NCI-H526 (cell line): ENCODE data around the gene KRTAP4-12.
A peak's percentile ranks its signal among the peaks of the same experiment; 100 is the strongest.
"Not testable (repeated sequence)": the region's sequence is repeated elsewhere in the genome, so short reads cannot be mapped to it uniquely, and the experiment has no call there.

Experiments used
- DNase-seq, 2 experiments: peaks; one replicate each; lab custom pipeline; 2025; lab: John Stamatoyannopoulos, UW

The KRTAP4-12 gene

DNA sequence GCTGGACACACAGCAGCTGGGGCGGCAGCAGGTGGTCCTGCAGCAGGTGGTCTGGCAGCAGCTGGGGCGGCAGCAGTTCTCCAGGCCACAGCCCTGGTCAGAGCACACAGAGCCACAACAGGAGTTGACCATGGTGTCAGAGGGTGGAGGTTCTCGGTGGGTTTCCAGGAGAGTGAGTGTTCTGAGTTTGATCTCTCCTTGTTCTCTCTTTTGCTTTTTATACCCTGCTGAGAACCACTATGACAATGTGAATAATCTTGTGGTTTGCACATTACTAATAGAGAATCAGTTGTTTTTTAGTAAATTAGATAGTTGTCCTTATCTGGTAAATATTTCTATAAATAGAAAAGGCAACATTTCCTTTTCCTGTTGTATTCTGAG, at the start of gene KRTAP4-12:
Gene KRTAP4-12, minus strand, starts transcription at position 192 of the 381 bp plus-strand sequence. Its CDS starts 60 bp downstream, at position 132.
- DNase-seq, result not testable (repeated sequence)

GRCh38 chr17:41171886-41172285, 47.9 kb upstream of the KRTAP4-12 start:
- DNase-seq, result no peak

DNA sequence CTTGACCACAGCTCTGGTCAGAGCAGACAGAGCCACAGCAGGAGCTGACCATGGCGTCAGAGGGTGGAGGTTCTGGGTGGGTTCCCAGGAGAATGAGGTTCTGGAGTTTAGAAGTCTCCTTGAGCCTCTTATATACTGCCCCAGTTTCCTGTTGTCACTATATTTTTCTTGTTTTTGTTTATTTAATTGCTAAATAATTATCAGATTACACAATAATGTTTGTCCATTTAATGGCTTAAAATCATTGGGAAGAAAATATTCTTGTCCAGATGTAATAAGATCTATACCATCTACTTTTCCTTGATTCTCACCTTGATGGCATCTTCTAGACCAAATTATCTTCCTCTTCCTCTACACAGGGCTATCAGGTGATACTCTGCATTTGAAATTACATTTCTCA, 44.1 kb upstream of the KRTAP4-12 start, which contains the start of gene KRTAP4-3:
Gene KRTAP4-3, minus strand, starts transcription at position 101 of the 400 bp plus-strand sequence. Its CDS starts 49 bp downstream, at position 52.
- no peak for DNase-seq

DNA sequence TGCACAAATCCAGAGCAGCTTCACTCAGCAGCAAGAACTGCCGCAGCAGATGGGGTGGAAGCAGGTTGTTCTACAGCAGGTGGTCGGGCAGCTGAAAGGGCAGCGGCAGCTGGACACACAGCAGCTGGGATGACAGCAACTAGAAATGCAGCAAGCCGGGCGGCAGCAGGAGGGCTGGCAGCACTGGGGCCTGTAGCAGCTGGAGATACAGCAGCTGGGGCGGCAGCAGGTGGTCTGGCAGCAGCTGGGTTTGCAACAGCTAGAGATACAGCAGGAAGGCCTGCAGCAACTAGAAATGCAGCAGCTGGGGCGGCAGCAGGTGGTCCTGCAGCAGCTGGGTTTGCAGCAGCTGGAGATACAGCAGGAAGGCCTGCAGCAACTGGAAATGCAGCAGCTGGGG, 43.6 kb upstream of the KRTAP4-12 start:
- DNase-seq, result no peak

DNA sequence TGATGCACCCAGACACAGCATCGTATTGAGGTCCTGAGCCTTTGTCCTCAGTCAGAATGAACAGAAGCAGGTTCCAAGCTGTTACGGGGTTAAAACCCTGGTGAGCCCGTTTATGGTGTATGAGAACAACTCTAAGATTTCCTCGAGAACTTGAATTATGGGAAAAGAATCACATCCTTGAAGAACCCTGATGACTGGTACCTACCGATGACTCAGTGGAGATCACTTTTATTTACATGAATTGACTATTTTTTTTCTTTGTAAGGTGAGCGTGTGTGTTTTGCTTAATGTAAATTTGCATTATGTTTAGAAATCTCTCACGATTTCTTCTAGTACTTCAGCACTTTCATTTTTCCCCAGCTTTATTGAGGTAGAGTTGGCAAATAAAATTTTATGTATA, 39.8 kb upstream of the KRTAP4-12 start:
- no peak for DNase-seq

- no peak for DNase-seq
Observed at GRCh38 chr17:41160648-41161047, 36.7 kb upstream of the KRTAP4-12 start, which contains the start of gene KRTAP4-4. Gene KRTAP4-4, minus strand, starts transcription at chr17:41160748. Its CDS starts 57 bp downstream, at chr17:41160691.

- DNase-seq, result not testable (repeated sequence)
Observed at GRCh38 chr17:41160190-41160589, 36.2 kb upstream of the KRTAP4-12 start.

- DNase-seq, result peak in 1 of 2 experiments; percentile 30
Observed at GRCh38 chr17:41153856-41154255, 29.9 kb upstream of the KRTAP4-12 start.

- no peak for DNase-seq
Observed at GRCh38 chr17:41151525-41151924, 27.5 kb upstream of the KRTAP4-12 start.

DNA sequence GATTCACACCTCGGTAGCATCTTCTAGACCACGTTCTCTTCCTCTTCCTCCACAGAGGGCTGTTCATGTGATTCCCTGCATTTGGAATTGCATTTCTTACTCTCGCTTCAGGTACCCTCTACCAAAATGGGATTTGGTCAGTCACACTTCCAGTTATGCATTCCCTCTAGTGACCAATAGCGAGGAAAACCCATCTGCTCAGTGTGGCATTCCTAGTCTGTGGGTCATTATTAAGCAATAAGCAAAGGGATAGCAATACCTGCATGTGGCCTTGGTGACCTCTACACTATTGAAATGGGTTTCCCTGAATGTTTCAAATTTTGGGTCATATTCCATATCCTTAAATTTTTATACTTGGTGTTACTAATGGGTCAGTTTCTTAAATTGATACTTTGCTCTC, 26.0 kb upstream of the KRTAP4-12 start:
- no peak for DNase-seq

DNA sequence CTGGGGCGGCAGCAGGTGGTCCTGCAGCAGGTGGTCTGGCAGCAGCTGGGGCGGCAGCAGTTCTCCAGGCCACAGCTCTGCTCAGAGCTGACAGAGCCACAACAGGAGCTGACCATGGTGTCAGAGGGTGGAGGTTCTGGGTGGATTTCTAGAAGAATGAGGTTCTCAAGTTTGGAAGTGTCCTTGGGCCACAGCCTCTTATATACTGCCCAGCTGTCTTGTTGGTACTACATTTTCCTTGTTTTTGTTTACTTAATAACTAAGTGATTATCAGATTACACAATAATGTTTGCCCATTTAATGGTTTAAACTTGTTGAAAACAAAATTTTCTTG, 25.6 kb upstream of the KRTAP4-12 start, which contains the start of gene KRTAP4-5:
Gene KRTAP4-5, minus strand, starts transcription at position 174 of the 334 bp plus-strand sequence. Its CDS starts 58 bp downstream, at position 116.
- DNase-seq, result no peak

- DNase-seq, result not testable (repeated sequence)
Observed at GRCh38 chr17:41148971-41149651, 25.1 kb upstream of the KRTAP4-12 start.

GRCh38 chr17:41147531-41148204, 23.7 kb upstream of the KRTAP4-12 start:
- no peak for DNase-seq

DNA sequence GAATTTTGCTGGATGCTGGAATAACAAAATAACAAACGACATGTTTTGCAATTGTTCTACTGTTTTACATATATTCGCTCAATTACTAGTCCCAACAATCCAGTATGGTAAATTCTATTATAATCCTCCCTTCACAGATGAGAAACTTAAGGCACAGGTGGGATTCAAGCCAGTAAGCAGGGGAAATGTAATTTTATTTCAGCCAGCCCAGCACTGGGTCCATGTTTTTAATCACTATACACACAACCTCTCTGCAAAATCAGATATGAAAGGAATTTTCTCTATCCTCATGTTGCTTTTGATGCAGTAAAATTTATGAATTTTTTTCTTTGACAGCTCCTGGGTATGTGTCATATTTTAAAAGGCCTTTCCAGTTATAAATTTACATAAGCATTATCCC, 21.3 kb upstream of the KRTAP4-12 start:
- DNase-seq, result no peak

DNA sequence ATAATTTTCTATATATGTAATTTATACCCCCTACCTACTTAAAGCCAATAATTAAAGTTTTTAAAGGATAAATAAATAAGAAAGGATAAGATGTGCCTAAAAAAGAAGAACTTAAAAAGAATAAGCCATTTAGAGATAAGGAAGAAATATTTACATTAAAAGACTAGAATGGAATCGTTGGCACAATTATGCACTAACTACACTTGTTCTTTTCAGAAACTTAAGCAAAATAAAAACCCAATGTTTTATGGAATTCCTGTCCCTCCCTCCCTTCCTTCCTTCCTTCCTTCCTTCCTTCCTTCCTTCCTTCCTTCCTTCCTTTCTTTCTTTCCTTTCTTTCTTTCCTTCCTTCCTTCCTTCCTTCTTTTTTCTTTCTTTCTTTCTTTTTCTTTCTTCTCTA, 20.9 kb upstream of the KRTAP4-12 start:
- DNase-seq, result no peak

DNA sequence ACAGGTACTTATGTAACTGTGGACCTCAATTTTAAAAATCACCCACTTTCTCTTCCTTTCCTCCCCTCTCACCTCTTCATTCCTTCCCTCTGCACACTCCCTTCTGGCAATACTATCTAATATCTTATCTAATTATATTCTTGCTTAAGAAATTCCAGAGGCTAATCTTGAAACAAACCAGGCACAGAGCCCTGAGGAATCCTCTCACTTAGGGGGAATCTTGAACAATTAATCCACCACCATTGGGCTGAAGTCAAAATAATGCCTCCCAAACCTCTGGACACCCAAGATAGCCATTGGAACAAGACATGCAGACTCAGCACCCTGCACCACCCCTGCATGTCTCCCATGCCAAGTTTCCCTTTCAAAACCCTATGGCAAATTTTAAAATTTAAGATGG, 17.4 kb upstream of the KRTAP4-12 start:
- DNase-seq, result no peak

DNA sequence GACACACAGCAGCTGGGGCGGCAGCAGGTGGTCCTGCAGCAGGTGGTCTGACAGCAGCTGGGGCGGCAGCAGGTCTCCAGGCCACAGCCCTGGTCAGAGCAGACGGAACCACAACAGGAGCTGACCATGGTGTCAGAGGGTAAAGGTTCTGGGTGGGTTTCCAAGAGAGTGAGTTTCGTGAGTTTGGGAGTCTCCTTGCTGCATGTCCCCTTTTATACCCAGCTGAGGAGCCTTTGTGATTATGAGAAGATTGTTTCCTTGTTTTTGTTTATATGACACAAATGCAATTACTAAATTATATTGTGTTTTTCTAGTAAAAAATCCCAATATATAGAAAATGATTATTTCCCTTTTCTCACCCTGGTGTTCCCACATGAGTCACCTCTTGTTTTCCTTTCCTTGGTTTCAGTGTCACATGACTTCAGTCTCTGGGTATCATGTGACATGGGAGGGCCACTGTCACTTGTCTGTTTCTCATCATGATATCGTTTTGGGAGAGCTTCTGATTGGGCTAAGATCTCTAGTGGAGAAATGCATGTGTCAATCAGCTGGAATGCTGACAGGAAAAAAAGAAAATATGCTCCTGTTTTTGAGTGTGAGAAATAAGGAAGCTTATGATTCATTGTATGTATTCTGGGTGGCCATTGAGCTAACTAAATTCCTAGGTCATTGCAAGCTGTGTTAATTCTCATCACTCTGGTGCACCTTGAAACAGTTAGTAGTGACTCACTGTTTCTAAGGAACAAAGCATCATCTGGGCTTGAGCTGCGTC, 16.6 kb upstream of the KRTAP4-12 start, which contains the start of gene KRTAP4-6:
Gene KRTAP4-6, minus strand, starts transcription at position 185 of the 772 bp plus-strand sequence. Its CDS starts 57 bp downstream, at position 128.
- DNase-seq, result no peak

DNA sequence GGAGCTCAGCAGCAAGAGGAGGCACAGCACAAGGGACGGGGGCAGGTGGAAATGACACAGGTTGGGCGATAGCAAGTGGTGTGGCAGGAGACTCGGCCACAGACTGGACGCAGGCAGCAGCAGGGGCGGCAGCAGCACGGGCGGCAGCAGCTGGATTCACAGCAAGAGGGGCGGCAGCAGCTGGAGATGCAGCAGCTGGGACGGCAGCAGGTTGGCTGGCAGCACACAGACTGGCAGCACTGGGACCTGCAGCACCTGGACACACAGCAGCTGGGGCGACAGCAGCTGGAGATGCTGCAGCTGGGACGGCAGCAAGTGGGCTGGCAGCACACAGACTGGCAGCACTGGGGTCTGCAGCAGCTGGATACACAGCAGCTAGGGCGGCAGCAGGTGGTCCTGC, 15.9 kb upstream of the KRTAP4-12 start:
- not testable (repeated sequence) for DNase-seq

- DNase-seq, result no peak
Observed at GRCh38 chr17:41133880-41134735, 10.1 kb upstream of the KRTAP4-12 start.

GRCh38 chr17:41131979-41132378, 8.0 kb upstream of the KRTAP4-12 start:
- no peak for DNase-seq

GRCh38 chr17:41127371-41127770, 3.4 kb upstream of the KRTAP4-12 start:
- no peak for DNase-seq
